HG02943 (cell line): ENCODE data around the gene NTM.

Source experiments
- ATAC-seq: cut with Tn5 transposase; IDR thresholded peaks from one replicate; pipeline ENCODE4 v1.9.1; 2021; ENCODE audit warnings: mild to moderate bottlenecking, low read depth, moderate library complexity; ENCODE audit not compliant: unreplicated experiment

NTM gene

DNA sequence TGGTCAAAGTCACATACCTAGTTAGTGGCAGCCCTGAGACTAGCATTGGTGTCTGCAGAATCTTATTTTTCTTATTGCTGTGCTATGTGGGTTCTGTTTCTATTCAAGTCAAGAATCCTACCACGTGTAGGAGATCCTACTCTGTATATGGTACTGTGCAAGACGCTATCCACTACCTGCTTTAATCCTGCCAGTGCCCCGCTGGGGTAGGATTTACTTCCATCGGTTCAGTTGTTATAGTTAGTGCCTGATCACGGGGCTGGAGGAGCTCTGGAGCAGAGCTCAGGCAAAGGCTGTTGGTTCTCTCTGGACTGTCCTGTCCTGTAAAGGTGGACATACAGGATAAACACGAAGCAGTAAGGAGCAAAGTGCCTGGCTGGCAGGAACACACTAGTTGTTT is 167.9 kb downstream of the NTM start:
- no peak for ATAC-seq

DNA sequence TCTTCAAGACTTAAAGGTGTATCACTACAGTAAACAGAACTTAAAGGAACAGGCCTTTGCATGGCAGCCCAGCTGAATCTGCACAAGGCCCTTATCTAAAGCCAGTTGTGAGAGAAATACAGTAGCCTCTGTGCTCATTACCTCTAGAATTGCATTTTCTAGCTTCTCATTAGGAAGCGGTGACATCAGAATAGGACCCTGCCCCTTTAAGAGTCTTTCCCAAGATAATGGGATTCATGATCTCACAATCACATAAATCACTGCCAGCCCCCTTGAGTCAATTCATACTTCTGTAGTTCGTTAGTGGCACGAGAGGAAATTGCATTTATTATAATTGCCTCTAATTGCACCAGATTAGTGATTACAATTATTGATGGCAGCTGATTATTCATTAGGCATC is 170.3 kb downstream of the NTM start:
- no peak for ATAC-seq

DNA sequence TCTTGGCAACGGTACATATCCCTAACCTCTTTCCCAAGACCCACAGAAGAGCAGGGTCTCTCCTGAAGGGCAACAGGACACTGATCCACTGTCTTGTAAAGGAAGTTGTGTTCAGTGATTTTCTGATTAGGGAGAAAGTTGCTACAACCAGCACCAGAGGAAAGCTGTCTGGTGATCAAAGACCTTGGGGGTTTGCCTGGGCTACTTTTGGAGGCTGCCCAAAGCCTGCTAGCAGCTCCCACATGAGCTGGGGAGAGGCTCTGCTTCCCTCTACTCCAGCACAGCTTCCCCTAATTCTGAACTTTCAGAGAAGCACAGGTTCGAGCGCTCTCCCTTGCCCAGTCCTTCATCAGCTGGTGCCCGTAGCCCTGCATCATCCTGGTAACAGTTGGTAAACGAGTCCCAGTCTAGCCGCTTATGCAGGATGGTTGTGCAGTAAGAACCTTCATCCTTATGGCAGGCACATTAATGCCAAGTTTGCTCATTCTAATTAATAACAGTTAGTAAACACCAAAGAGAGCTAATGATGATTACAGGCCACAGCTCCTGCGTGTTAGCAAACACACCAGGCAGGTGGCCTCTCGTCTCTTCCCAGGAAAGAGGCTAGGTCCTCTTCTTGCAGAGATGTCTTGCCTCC is 173.1 kb downstream of the NTM start:
- no peak for ATAC-seq

DNA sequence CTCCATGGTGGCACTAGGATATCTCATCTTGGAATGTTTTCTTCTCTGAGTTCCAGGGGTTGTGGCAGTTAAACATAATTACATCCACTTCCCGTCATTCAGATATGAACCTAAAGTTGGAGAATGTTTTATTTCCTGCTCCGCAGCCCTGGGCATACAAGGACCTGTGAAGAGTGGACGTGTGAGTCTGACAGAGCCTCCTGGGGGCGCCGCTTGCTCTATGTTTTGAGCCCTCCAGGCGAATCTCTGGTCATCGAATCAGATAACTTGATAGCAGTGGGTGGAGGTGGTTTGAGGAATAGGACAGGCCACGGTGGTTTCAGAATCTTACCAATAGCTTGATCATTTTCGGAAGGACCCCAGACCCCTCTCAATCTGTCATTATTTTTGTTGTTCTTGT is 174.2 kb downstream of the NTM start:
- ATAC-seq = no peak

DNA sequence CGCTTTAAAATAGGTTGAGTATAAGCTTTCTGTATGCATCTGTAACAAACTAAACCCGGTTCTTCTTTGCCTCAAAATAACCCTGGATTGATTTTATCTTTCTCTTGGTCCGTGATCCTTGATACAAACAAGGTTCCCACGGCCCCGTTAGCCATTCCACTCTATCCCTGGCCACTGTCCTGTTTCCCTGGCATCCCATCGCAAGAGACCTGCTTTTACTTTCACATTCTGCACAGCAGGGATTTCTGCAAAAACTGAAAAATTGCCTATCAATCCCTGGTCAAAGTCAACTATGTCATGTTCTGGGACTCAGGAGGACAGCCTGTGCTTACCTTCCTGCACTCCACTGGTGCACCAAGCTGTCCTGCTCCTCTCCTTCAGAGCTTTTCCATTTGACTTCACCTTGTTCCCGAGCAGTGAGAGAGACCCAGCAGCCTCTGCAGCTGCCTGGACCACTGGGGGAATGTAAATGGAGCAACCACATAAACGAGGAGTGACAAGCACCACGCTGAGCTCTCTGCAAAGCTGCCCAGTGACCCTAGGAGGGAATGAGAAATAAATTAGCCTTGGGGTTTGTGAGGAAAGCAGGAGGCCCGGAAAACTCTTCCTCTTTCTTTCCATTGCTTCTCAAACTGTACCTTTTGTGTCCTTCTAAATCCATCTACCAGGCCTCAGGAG is 175.9 kb downstream of the NTM start:
- no peak for ATAC-seq

DNA sequence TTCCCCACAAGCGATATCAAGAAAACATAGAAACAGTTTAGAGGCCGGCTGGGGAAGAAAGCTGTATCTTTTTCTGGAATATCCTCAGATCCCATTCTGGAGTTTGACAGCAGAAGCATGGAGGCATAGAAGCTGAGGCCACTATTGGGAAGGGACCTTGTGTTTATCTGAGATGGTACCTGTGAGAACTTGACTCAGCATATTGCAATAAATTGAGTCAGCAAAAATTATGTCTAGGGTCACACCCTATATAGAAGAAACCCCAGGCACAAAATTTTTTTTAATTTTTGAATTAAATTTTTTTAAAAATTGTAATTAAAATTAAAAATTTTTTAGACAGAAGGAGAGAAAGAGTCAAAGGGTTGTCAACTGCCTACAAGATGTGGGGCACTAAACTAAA is 178.7 kb downstream of the NTM start:
- no peak for ATAC-seq

DNA sequence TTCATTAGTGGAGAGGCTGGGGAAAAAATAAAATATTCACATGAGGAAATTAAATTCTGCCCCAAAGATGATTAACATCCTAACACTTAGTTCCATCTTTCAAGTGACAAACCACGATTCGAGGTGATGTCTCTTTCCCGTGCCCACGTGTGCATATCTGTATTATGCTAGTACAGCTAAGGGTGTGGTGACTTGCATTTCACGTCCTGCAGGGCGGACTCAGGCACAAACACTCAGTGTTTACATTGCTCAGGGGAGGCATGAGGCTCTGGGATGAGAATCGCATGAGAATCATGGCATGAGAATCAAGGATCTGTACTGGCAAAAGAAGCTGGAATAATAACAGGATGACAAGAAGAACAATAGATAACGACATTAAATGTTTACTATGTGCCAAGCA is 179.4 kb downstream of the NTM start:
- ATAC-seq = no peak

DNA sequence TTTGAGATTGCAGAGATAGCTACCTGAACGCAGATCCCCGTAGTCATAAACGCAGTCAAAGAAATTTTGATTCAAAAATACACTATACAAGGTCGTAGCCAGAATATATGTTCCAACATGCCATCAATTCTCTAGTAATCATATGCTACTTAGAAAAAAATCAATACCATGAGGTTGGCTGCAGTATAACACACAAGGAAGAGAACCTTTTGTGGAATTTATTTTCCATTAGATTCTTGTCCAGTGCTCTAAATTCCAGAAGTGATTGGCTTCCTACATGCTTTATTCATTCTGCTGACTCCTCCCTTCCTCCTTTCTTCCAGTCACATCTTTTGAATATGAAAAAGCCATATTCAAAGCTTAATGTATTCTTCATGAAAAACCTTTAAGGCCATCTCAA is 189.9 kb downstream of the NTM start:
- no peak for ATAC-seq

DNA sequence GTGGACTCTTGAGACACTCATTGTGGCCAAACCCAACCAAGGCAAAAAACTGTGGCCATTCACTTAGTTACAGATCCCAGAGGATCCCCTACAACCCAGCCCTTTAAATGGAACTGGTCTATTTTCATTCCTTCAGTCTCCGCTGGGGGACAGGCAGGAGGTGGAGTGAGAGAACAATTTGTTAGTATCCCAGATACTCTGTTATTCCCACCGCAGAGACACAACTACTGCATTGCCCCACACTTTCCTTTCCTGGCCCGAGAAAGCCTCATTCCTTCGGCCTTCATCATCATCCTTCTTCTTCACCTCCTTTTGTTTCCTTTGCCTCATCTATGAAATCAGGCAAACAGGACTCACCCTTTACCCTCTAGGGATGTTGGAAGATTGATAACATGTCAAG is 191.1 kb downstream of the NTM start:
- ATAC-seq = no peak

DNA sequence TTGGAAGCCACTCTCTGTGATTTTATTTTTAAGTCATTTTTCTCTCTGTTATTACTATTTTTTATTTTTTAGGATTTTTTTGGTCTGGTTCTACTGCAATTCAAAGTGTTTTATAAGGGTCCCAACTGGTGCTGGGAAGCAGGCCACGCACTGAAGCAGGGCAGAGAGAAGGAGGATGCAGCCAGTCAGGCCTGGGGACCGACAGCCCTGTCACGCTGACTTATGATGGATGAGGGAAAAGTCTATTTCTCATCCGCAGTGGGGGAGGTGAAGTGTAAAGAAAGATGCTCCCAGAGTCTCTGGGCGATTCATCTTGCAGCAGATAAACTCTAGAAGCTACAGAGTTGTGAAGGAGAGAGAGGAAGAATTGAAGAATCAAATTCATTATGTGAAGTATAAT is 191.6 kb downstream of the NTM start:
- no peak for ATAC-seq

DNA sequence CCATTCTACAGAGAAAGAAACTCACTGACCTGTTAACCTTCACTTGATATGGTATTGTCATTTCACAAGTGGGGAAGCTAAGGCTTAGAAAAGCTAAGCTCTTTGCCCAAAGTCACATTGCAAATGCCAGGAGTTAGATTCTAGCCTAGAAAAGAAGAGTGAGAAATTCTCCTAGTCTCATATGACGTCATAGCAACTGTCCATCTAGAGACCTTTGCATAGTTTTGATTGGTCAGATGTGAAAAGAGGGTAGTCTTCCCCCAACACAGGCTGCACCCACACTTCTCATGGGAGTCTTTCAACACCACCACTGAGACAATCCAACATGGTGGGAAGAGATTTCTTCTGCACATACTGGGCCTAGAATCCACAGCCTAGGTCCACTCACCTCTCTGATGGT is 197.9 kb downstream of the NTM start:
- no peak for ATAC-seq

DNA sequence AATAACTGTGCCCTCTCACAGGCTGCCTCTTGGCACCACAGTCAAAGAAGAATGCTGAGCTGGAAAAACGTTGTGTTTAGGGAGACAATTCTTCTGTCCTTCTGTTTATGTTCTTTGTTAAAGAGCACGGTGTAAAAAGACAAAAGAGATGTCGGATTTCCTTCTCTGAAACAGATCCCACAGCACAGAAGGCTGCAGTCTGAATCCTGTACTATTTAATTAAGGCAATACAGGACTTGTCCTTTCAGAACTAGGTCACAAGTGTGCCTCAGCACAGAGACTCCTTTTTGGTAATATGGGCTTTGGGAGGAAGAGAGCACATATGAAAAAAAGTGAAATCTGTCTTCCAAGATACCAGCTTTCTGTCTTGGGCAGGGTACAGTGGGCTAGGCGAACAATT is 201.2 kb downstream of the NTM start:
- no peak for ATAC-seq

DNA sequence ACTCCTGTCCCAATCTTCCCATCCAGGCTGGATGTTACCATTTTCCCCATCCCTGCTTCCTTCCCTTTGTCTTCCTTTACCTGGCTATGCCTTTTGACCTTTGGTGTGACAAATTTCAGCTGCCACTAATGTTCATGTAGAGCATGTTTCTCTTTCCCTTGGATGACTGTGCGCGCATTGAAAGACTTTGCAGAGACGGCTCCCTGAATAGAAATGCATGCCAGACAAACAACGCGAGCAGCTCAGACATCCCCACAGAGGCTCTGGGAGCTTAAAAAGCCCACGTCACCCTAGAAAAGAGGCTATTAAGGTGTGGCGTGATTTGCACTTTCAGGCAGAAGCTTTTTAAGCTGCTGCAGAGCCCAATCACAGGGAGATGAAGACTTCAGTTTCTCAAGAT is 202.0 kb downstream of the NTM start:
- ATAC-seq = no peak

DNA sequence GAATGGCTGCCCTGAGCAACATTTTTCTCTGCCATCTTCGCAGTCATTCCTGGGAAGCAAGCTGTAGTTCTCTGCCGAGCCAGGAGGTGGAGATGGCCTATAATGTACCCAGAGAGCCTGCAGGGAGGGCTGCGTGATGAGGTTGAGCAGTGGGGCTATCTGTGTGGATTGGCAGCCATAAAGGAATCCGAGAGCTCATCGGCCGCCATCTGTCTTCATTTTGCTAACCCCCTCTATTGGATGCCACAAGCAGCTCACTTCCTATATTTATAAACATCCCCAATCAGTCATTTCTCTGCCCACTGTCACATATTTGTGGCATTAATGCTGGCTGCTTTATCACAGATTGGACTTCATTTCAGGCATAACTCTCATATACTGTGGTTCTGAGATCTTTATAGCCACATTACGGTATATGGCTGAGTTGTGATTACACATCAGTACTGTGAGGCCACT is 209.5 kb downstream of the NTM start:
- ATAC-seq = no peak

DNA sequence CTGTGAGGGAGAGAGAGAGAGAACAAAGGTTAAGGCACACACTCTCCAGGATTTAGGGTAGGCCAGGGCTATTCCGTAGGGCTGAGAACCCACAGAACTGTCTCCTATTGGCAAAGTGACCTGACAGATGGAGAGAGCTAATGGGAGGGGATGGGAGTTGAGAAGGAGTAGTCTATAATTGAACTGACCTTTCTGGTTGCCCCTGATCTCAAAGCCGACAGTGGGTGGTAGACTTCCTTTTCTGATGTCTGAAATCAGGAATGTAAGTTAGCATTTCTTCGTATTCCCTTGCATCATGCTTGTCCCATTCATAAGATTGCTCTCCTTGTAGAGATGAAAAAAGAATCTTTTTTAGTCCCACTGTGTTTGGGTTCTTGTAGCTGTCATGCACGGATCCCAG is 210.1 kb downstream of the NTM start:
- ATAC-seq = no peak

DNA sequence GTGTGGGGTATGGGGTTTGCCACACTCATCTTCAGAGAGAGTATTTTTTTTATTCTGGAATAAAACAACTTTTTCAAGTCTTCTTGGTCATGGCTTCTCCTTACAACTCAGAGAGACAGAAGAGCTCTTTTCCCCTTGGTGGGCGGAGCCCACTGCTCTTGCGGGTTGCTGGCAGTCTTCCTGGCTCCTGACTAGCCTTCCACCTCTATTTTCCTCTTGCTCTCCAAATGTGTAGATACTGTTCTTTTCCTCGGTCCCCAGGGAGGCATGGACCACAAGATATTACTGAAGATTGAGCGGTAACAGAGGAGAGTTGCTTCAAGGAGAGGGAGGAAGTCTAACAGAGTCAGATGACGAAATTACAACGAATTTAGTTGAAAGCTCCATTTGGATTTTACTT is 210.6 kb downstream of the NTM start:
- no peak for ATAC-seq

DNA sequence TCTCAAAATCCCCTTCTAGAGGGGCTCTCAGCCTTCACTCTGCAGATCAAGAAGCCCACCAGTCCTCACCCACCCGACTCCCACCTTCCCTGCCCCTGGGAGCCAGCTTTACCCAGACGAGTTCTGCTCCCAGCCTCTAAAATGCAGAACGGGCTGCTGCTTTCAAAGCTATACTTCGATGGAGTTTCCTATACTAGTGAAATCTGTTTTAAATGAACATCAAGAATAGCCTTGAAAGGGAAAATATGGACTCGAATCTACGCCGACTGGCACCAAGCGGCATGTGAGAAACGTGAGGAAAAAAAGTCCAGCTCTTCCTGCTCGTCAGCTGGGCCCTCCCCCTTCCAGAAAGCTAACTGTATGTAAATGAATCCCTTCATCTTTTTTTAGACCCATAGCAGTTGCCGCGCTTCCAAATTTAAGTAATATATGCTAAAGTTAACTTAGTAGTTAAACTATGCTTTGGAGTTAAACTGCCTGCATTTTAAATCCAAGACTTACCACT is 211.7 kb downstream of the NTM start:
- ATAC-seq = no peak

DNA sequence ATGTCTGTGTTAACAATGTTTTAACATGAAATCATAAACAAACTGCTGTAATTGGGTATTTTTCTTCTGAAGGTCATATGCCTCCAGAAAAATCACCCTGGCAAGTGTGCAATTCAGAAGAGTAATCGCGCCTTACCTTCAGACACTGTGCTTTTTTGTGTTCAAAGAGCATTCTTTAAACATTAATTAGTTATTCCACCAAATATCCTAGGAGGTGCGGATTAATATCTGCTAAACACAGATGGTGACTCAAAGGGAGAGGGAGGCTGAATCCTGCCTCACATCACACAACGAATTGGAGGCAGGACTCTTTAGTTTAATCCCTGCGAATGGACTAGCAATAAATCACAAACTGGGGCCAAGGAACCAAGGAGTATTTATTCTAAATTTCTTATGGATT is 213.0 kb downstream of the NTM start:
- no peak for ATAC-seq

DNA sequence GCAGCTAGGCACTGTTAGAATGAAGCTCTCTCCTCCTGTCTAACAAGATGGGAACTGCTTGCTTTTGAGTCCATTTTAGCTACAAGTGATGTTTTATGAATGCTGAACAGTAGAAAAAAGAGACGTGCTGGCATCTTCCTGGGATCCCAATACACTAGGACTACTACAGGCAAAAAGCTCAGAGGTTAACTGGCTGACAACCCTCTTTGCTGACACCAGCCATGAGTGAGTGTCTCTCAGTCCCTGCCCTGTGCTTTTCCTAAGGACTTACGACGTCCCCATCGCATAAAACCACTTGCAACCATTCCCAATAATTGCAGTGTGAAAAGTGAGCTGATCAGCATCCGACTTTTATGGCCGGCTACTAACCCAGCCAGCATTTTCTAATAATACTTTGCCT is 213.5 kb downstream of the NTM start:
- ATAC-seq = no peak

DNA sequence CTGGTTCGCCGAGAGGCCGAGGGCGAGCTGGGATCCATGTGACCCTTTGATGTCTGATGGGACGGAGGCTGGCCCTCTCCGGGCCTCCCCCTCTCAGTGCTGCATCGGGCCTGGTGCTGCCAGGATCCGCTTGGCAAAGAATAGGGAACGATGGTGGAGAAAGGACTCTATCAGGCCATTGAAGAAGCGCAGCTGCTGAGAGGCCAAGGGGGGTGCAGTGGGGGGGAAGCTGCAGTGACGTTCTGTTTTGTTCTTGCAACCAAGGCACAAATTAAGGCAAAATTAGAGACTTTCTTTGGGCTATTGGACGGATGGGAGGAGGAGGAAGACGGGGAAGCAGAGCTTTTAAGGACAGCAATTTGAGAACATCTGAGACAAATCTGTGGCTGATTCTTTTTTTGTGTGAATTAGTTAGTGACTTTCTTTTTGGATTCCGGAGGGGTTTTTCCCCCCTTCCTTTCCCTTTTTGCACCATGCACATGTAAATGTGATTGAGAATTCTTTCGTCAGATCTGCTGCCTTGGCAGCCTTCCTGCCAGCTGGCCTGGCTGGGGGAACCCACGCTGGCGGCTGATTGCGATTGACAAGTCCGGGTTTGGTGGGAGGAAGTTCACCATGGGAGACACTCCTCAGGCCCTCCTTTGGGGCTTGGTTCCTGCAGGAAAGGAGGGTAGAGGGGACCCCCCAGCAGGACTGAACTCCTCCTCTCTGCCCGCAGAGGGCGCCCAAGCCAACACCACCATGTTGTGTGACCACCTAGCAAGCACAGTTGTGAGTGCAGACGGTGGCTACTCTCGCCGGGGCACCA is 214.6 kb downstream of the NTM start:
- ATAC-seq = no peak

DNA sequence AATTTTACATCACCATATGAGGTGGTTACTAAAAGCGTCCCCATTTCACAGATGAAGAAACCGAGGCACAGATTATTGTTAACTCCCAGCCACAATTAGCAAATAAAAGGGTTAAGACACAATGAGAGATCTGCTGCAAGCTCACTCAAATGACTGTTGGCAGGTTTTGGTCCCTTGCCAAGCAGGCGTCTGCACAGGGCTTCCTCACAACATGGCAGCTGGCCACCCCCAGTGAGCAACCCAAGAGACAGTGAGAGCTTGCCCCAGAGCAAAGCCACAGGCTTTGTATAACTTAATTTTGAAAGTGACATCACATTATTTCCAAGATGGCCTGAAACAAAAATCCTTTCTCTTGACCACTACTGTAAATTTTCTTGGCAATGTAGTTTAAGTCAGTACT is 217.6 kb downstream of the NTM start:
- no peak for ATAC-seq

DNA sequence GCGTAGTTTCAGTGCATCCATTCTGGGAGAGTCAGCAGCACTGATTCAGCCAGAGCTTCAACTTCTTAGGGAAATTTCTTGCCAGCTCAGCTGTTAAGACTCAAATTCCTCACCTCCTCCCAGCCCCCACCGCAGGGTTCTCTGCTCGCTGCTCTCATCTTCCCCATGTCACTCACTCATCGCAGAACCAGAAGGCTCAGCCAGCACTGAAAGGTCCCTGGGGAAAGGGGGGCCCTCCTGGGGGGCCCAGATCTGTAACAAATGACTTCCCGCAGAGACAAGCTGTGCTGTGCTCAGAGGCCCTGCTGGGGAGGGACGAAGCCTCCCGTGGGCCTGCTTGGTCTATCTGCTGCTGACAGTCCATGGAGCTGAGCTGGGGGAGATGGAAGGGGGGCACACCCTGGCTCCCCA is 220.6 kb downstream of the NTM start:
- ATAC-seq = no peak
